HG03039 (cell line): ENCODE measurements around the gene GRK5.
"Not testable (repeated sequence)": the region's sequence is repeated elsewhere in the genome, so short reads cannot be mapped to it uniquely, and the experiment has no call there.

Source experiments
- ATAC-seq: cut with Tn5 transposase; IDR thresholded peaks from one replicate; pipeline ENCODE4 v1.9.1; 2021; ENCODE audit warnings: mild to moderate bottlenecking, moderate library complexity; ENCODE audit not compliant: unreplicated experiment

Gene GRK5

DNA sequence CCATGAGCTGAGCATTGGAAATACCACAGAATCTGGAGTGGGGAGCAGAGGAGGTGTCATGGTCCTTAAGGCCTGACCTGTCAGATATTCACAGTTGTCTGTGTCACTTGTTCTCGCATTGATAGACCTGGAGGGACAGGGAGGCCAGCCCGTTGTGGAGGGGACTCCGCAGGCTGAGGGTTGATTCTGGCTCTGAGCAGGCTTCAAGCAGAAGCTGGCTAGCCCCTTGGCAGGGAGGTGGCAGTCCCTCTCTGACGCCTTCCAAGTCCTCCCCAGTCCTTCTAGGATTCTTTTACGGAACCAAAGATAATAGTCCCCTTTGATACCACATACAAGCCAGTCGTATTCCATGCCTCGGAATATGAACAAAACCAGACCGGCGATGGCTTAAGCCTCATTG, 65.4 kb downstream of the GRK5 start:
- ATAC-seq: no peak

DNA sequence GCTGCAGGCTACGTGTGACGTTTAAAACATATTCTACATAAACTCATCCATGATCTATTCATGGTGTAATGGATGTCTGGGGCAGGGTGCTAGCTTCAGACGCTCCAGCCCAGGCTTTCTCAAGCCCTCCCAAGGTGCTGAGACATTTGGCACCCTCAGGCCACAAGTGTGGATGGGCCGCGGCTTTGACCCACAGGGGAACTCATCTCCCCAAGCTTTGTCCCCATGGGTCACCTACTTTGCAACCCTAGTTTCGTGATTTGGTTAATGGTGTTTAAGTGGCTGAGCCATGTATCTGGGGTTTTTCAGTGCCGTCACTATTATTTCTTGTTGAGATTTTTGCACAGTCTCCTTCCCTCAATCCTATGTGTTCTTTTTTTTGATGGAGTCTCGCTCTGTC, 66.0 kb downstream of the GRK5 start:
- no peak for ATAC-seq

DNA sequence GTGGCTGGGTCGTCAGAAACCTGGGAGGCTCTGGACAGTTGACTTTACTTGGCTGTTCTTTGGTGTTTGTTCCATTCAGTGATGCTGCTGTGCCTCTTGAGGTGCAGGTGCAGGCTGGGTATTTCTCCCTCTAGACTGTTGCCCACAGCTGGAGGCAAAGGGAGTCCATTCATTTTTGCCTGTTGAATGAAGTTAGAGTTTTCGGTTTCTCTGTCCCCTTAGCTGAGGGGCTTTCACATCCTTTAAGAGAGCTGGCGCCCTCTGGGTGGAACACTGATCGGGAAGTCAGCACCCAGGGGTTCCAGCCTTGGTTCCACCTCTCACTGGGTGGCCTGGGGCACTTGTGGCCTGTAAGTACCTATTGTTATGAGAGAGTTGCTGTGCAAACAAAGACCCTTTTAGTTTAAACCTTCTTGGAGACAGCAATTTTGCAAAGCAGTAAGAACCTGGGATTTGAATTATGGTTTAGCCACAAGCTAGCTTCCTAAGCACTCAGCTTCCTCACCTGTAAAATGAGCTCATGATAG, 67.2 kb downstream of the GRK5 start:
- ATAC-seq: no peak

GRCh38 chr10:119275085-119275484, 67.7 kb downstream of the GRK5 start:
- ATAC-seq: no peak

DNA sequence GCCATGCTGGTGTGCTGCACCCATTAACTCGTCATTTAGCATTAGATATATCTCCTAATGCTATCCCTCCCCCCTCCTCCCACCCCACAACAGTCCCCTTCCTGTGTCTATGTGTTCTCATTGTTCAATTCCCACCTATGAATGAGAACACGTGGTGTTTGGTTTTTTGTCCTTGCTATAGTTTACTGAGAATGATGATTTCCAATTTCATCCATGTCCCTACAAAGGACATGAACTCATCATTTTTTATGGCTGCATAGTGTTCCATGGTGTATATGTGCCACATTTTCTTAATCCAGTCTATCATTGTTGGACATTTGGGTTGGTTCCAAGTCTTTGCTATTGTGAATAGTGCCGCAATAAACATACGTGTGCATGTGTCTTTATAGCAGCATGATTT, 68.8 kb downstream of the GRK5 start:
- ATAC-seq: not testable (repeated sequence)

GRCh38 chr10:119278126-119278709, 70.8 kb downstream of the GRK5 start:
- no peak for ATAC-seq

DNA sequence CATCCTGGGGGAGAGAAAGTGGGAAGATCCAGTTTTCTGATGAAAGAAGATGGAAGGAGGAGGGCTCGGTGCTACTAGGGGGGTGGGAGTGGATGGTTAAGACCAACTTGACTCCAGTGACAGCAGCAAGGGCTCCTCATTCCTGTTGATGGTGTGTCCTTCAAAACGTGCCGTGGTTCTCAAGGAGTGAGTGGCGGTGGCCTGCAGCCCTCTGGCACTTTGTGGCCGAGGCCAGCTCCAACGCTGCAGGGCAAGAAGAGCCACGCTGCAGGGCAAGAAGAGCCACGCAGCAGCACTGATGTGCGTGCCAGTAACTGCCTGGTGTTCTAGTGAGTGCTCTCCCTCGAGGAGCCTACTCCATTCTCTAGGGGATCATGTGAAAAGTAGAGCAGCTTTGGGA, 72.1 kb downstream of the GRK5 start:
- no peak for ATAC-seq

DNA sequence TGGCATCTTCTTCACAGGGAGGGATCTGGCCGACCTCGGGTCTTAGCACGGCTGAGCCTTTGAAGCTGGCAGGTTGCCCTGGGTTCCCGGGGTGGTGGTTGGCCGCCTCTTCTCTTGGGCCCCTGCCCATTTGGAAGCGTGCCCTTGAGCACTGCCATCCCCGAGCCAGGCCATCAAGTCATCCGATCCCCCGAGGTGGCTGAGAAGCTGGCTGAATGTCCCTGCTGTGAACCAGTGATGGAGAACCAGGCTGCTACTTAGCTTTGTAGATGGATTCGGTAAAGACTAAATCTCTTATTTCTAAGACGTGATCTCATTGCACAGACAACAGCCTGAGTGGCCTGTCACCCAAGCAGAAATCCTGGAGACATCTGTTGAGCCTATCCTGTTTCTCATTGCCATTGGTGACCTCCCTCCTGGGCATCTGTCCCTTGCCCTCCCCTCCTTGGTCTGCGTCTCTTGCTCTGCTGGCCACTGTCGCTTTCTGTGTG, 74.3 kb downstream of the GRK5 start:
- no peak for ATAC-seq

DNA sequence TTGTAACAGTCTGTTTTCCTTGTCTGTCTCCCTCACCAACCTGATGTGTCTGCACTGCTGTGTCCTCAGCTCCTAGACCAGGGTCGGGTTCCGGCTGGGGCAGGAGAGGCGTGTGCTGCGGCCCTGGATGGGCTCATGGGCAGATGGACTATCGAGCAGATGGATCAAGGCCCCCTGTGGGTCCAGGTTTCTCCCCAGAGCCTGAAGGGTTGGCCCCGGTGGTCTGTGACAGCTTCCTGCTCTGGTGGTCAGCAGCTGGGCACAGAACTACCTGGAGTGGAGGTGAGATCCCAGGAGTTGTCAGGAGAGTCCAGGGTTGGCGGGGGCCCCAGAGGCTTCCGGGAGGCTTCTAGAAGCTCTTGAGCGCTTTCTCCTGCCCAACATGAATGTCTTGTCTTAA, 75.1 kb downstream of the GRK5 start:
- ATAC-seq: no peak

DNA sequence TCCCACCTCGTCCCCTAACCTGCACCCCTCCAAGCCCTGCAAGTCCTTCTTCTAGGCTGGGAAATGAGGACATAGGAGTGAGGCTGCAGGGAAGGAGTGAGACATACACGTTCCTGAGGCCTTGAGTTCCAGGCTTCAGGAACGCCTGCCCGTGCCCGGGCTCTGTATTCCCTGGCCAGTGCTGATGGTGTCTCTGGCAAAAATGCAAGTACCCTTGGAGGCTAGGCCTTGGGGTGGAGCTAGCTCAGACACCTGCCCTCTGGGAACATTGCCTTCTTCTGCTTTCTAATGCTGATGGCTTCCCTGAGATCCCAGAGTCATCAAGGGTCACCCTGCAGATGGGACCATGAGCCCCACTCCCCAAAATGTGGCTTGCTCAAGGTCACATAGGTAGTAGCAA, 76.0 kb downstream of the GRK5 start:
- no peak for ATAC-seq

DNA sequence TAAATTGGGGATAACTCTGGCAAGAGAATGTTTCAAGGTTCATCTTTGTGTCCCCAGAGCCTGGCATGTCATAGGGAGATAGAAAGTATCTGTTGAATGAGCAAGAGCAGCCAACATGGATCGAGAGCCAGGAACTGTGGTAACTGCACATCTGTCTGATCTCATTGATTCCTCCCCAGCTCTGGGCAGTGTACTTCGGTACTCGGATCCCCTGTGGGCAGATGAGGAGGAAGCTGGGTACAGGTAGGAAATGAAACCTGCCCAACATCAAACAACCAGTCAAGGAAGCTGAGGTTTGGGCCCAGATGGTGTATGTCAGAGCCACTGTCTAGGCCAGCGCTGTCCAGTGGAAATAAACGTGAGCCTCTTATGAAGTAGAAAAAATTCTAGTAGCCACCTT, 76.4 kb downstream of the GRK5 start:
- no peak for ATAC-seq

- no peak for ATAC-seq
Observed at GRCh38 chr10:119284679-119285096, 77.3 kb downstream of the GRK5 start.

- ATAC-seq: no peak
Observed at GRCh38 chr10:119285495-119286267, 78.3 kb downstream of the GRK5 start.

GRCh38 chr10:119286516-119286915, 79.1 kb downstream of the GRK5 start:
- no peak for ATAC-seq

DNA sequence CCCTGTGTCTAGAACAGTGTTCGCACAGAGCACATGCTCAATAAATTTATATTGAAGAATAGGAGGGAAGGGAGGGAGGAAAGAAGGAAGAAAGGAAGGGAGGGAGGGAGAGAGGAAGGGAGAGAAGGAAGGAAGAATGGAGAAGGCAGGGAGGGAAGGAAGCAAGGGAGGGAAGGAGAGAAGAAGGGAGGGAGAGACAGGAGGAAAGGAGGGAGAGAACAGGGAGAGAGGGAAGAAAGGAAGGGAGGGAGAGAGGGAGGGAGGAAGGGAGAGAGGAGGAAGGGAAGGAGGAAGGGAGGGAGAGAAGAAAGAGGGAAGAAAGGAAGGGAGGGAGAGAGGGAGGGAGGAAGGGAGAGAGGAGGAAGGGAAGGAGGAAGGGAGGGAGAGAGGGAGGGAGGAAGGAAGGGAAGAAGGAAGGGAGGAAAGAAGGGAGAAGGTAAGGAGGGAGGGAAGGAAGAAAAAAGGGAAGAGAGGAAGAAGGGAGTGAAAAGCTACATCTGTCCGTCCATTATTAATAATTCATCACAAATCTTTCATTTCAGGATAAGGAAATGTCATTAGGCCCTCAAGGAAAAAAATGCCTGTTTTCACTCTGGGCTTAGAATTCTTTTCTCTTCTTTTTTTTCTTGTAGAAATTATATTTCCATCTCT, 79.7 kb downstream of the GRK5 start:
- ATAC-seq: no peak

- no peak for ATAC-seq
Observed at GRCh38 chr10:119288574-119289001, 81.2 kb downstream of the GRK5 start.

- ATAC-seq: no peak
Observed at GRCh38 chr10:119289227-119289920, 82.0 kb downstream of the GRK5 start.

DNA sequence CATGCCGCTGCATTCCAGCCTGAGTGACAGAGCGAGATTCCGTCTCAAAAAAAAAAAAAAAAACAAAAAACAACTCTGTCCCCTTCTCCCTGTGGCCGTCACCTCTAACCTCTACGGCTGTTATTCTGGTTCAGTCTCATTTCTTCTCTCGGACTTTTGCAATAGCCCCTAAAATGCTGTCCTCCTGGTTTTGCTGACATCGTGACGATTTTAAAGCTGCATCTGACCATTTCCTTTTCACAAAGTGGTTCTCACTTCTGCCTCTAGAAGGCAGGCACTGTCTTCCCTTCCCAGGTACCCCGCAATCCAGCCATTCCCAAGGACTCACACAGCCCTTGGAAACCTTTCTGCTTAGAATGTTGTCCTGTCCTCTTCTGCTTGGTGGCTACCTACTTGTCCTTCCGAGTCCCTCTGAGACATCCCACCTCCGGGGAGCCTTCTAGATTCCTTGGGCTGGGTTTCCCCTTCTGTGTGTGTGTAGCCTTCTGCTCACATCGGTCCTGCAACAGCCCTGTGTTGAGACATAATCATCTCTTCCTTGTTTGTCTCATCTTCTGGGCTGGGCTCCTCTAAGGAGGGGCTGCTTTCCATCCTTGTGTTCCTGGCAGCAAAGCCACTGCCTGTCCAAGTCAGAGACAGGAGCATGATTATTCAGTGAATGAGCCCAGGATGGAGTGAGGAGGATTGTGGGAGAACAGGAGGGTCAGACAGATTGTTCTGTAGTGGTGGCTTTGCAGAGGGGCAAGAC, 83.1 kb downstream of the GRK5 start:
- ATAC-seq: no peak

- no peak for ATAC-seq
Observed at GRCh38 chr10:119291223-119291900, 84.0 kb downstream of the GRK5 start.
